Measurements from ENCODE around the gene MAP2K6.
A peak's percentile ranks its signal among the peaks of the same experiment; 100 is the strongest.

Gene MAP2K6

DNA sequence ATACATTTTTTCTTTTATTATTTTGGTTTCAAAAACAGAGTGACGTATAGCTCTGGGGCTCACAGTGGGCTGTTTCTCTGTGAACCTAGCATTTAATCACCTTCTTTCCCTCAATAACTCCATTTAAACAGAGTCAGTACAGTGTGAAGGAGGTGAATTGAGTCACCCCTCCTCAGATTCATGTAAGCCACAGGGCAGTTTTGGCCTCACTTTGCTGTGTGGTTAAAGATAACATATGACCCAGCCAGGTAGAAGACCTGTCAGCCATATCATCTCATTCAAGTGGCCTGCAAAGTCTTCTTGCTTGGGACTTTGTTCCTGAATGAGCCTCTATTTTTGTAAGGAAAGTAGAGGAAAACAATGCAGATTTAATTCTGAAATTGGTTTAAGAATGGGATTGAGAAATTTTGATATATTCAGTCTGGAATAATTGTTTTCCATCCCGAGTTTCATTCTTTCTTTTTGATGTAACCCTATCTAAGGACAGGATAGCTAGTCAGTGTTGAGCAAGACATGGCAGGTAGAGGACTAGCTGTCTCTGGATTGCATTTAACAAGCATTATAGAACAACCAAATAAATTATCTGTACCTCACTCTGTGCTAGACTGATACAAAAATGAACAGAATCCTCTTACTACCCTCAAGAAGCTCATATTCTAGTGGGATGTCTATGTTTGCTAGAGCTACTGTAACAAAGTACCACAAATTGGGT is 13.1 kb downstream of the MAP2K6 start:
- DNase-seq (ENCODE audit: low spot score) = no peak

DNA sequence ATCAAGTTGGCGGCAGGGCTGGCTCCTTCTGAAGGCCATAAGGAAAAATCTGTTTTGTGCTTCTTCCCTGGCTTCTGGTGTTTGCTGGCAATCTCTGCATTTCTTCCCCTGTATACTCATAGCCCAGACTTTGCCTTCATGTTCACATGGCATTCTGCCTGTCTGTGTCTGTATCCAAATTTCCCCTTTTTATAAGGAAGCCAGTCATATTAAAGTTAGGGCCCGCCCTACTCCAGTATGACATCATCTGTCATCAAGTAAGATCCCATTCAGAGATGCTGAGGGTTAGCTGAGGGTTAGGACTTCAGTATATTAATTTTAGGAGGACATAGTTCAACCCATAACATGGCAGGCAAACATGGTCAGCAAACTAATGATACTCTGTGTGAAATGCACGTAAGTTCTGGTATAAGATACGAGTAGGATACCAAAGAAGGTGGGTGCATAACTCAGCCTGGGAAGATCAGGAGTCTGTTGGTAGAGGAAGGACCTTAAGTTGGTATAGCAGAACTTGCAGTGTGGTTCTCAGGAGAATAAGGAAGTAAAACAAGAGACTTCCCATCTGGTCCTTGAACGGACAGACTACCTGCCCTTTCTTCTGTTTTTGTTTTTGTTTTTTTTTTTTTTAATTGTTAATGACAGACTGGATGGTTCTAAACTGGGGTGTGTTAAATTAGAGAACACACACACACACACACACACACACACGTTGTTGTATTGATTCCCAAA is 13.9 kb downstream of the MAP2K6 start:
- DNase-seq (ENCODE audit: low spot score) = no peak

DNA sequence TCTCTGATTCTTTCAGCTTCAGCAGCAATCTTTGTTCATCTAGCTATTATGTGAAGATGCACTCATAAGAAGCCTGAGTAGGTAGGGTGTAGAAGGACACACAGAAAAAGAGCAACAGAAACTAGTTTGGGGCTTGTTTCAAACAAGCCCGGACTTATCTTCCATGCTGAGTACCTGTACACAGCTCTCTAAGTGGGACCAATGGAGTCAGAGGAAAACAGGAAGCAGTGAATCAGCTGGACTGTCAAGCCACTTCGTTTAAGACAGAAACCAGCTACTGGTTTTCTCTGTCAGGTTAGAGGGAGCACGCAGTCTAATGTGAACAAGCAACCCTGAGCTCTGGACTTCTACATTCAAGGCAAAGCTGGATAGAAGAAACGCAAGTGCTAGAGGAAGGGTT is 16.0 kb downstream of the MAP2K6 start:
- no peak for DNase-seq (ENCODE audit: low spot score)

DNA sequence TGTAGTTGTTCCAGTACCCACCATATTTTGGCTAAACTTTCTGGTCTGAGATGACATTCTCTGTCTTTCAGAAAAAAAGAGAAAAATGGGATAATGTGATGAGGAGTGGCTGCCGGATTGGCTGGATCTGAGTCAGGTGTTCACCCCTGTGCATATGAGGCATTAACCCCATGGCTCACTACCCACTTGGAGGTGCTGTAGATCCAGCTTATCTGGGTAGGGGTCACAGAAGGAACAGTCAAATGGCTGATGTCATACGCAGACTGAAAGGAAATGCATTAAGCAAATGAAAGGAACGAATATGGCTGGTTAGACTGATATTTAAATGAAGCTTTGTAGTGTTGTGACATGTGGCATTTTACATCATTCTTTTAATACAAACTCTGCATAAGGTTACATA is 17.3 kb downstream of the MAP2K6 start:
- DNase-seq (ENCODE audit: low spot score) = no peak

DNA sequence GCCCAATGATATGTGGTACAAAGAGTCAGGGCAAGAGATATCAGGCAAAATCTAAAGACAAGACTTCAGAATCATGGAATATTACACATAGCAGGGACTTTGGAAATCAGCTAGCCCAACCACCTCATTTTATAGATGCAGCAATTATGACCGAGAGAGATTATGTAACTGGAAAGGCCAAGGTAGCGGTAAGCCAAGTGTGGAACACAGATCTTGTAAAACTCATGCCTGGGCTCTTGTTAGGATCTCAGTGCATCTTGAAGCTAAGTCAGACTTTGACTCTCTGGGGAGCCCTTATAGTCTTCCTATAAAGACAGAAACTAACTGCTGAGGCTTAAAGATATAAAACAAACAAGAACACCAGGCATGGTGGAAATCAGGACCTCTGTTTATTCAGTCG is 18.6 kb downstream of the MAP2K6 start:
- DNase-seq (ENCODE audit: low spot score) = no peak

DNA sequence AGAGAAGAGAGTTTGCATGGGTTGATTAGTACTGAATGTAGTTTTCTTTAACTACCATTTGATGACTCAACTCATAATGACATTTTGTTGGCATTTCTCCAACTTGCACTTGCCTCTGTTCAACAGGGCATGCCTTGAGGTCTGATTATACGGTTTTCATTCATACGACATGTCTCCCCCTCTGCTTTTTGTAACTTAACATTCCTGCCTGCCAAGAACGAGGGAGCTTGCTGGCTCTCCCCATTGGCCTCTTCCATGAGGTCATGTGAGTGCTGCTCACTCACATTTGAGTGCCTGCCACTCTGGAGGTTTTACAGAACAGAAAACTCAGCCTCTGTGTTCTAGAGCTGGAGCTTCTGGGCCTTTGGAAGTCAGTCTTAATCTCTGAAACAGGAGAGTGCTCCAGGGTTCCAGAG is 19.7 kb downstream of the MAP2K6 start:
- peak; percentile 61 for DNase-seq (ENCODE audit: low spot score)

DNA sequence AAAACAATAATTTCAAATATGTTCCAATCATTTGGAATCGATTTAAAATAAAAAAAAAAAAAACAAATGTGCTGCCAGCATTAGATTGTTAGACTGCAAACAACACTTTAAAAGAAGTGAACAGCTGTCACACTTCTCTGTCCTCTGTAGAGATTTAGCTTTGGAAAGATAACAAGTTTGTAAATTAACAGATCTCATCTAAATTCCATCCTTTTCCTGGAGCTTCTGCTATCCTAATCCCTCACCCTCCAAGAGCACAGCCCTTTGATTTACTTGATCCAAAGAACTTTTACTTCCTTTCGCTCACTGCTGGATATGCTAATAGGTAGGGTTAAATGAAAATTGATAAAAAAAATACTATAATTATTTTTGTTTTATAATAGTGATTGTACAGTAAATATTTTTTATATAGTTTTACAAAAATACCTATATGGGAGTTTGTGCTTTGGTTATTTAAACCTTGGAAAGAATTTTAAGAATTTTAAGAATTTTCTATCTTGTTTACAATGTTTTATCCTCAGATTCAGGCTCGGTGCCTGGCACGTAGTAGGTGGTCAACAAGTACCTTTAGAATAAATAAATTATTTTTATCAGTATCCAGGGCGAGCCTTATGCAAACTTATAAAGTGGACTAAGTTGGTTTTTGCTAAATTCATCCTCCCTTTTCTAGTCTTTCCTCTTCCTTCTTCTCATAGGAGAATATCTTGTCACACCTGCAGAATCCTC is 21.6 kb downstream of the MAP2K6 start:
- DNase-seq (ENCODE audit: low spot score) = no peak

DNA sequence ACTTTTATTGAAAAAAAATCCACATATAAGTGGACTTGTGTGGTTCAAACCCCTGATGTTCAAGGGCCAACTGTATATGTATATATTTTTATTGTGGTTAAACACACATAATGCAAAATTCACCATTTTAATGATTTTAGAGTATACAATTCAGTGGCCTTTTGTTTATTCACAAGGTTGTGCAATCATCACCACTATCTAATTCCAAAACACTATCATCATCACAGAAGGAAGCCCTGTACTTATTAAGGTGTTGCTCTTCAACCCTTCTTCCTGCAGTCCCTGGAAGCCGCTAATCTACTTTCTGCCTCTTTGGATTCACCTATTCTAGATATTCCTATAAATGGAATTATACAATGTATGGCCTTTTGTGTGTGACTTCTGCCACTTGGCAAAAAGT is 23.0 kb downstream of the MAP2K6 start:
- no peak for DNase-seq (ENCODE audit: low spot score)

DNA sequence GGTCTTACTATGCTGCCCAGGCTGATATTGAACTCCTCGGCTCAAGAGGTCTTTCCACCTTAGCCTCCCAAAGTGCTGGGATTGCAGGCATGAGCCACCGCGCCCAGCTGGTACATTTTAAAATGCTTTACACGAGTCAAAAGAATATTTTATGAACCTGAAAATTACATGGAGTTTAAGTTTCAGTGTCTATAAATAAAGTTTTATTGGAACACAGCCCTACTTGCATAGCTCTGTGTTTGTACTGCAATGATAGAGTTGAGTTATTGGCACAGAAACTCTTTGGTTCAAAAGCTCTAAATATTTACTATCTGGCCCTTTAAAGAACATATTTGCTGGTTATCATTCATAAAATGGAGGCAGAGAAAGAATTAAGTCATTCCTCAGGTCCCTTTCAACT is 24.3 kb downstream of the MAP2K6 start:
- no peak for DNase-seq (ENCODE audit: low spot score)

DNA sequence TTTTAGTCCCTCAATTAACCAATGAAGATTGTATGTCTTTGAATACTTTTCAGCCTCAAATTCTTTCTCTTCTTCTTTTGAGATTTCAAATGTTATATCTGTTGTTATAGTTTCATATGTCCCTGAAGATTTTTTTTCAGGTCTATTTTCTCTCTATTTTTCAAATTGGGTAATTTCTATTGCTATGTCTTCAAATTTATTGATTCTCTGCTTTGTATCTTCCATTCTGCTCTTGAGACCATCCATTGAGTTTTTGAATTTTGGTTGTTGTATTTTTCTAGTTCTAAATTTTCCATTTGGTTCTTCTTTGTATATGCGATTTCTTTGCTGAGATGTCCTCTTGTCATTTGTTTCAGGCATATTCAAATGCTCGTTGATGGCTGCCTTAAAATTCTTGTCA is 26.7 kb downstream of the MAP2K6 start:
- DNase-seq (ENCODE audit: low spot score) = no peak

DNA sequence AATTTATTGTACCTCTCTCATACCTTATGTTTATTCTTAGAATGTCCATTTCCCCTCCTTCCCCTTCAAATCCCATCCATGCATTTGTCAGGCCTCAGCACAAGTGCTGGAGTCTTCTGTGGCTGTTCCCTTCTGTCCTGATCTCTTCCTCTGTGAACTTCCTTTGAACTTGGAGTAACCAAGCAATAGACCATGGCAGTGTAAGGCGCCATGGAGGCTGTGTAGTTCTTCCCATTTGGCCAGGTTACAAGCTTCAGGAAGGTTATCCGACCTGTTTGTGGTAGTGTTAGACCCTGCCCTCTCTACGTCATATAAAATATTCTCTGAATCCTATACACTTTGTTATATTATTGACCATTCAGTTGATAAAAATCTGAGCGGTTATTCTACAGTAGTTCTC is 28.6 kb downstream of the MAP2K6 start:
- no peak for DNase-seq (ENCODE audit: low spot score)

DNA sequence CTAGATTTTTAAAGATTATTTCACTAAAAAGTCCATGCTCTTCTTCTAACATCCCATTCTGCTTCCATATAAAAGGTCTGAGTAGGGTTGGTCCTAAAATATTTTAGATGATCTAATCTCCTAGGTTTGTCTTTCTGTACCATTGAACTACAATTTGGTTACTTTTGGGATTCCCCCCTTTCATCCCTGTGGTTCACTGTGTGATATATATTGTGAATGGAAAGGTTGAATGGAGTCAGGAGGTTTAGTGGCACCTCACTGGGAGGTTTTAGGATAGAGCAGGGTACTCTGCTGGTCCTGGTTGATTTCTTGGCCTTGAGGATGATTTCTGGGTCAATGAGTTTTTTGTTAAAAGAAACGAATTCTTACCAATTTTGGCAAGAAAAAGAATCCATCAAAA is 29.5 kb downstream of the MAP2K6 start:
- no peak for DNase-seq (ENCODE audit: low spot score)

DNA sequence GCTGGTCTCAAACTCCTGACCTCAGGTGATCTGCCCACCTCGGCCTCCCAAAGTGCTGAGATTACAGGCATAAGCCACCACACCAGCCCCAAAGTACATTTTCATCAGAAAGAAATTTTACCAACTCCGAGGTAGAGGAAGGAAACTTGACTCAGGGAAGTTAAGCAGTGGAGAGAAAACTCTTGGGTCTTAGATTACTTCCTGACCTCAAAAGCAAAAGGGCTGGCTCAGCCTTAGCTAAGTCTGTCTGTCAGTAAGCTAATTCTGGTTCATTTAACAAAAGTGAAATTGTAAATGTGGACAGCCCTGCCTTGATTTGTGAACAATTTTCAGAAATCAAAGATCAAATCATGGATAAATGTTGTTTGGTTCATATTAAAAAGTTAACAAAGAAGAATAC is 30.6 kb downstream of the MAP2K6 start:
- DNase-seq (ENCODE audit: low spot score) = no peak

DNA sequence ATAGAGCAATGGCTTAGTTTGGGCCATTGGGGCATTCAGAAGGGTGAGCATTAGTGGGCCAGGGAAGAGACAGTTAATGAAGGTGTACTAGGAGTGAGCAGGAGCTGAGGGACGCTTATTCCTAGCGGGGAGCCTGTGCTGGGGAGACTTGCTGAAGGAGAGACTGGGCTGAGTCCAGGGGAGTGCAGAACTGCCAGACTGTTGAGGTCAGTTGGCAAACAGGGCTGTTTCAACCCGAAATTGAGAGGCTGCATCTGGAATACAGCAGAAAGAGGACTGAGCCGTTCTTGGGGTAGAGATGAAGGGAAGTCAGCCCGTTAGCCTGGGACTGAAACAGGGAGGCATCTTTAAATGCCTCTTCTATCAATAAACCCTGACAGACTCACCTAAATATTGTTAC is 33.2 kb downstream of the MAP2K6 start:
- peak; percentile 34 for DNase-seq (ENCODE audit: low spot score)

DNA sequence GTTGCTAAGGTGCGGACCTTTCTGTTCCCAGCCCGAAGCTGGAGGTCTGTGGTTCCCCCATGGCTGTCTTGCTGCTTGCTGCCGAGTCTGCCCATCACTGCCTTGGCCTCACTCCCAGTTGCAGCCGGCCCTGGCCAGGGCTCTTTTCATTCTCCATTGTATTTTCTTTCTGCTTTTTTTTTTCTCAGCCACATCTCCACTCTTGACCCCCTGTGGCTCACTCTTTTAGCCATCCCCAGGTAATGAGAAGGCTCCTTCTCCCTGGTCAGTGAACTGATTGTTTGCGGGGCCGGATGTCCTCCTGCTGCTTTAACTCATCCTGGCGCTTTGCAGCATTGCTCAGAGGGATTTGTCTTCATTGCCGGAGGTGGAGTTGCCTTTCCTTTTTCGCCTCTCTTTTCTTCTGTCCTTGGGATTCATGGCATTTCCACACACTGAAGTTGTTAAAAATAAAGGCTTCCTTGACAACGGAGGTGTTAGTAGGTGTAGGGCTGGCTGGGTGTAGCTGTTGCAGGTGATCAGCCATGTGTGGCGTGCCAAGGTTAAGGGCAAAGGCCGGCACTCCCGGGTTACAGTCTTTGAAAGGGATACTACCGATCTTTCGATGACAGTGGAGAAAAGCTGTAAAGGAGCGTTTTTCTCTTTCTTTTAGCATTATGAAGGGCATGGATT is 34.1 kb downstream of the MAP2K6 start:
- DNase-seq (ENCODE audit: low spot score) = peak; percentile 70

DNA sequence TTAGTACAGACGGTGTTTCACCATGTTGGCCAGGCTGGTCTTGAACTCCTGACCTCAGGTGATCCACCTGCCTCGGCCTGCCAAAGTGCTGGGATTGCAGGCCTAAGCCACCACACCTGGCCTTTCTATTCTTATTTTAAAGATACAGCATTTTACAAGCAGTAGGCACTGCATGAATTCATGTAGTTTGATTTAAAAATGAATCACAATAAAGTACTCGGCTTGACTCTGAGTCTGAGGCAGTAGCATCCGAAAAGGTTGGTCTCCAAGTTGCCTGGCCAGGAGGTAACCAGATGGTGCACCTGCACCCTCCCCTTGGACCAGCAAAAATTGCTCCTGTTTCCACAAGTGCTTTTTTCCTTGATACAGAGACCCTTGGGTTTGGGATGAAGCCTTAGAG is 35.6 kb downstream of the MAP2K6 start:
- no peak for DNase-seq (ENCODE audit: low spot score)

DNA sequence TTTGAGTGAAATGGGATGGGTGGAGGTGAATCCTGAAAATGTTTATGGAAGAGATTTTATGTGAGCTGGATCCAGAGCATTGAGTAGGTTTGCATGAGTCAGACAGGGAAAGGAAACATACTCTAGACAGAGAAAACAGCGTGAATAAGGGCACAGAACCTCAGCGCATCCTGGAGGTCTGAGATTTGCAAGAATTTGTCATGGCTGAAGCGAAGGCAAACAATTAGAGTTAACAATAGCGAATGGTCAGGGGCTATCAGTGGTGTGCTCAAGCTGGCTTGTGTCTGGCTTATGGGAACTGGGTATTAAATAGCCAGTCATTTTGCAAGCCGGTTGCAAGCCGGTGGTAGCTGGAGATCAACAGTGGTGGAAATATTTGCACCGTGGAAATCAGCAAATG is 36.4 kb downstream of the MAP2K6 start:
- no peak for DNase-seq (ENCODE audit: low spot score)

DNA sequence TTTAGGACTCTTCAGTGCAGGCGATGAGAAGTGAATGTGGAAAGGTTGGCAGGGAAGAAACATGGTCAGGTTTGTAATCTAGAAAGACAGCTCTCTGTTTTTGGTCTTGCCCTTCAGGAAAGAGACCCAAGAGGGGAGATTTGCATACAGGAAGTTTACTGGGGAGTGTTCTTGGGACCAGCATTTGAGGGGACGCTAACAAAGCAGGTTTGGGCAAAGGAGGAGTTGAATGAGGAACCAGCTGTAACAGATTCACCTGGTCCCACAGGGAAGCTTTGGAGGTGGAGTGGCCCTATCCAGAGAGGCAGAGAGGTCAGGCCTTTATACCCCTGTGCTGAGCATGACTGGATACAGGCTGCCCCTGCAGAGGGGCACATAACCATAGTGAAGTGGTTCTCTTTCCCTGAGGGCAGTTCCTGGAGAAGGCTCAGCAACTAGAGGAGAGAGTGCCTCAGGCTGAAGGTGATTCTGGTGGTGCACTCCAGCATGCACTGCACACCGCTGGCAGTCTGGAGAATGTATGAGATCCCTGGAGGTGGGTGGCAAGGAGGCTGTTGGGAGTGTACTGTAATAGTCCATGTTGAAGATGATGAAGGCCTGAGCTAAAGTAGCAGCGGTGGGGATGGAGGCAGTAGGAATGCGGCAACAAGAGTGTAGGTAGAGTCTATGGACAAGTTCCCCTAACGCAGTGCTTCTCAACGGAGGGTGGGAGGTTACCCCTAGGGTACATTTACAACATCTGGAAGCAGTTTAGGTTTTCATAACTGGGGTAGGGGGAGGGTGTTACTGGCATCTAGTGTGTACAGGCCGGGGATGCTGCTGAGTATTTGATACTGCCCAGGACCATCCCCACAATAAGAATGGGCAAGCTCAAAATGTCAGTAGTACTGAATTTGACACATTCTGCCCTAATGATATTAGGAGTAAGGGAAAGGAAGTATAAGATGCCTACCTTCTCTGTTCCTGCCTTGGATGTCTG is 37.2 kb downstream of the MAP2K6 start:
- no peak for DNase-seq (ENCODE audit: low spot score)

DNA sequence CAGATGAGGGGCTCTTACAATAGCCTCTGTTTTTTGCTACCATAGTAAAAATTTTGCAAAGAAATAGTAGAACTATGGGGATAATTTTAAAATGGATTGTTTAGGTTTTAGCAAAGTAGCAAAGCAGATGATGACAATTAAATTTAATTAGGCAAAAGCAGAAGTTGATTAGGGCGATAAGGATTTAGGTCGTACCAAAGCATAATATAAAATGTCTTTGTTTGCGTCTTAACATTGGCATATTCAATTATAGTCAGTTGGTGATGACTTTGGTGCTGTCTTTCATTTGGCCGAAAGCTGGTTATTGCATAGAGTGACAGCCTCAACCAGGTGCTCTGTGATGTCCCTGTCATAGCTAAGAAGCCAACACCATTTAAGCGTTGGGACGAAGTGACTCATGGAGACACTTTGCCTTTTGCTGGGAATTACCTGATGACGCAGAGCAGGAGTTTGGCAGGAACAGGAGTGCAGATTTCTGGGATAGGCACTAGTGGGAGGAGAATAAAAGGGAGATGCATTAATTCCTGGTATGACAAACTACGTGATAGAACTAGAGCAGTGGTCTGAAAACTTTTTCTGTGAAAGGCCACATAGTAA is 38.3 kb downstream of the MAP2K6 start:
- no peak for DNase-seq (ENCODE audit: low spot score)

DNA sequence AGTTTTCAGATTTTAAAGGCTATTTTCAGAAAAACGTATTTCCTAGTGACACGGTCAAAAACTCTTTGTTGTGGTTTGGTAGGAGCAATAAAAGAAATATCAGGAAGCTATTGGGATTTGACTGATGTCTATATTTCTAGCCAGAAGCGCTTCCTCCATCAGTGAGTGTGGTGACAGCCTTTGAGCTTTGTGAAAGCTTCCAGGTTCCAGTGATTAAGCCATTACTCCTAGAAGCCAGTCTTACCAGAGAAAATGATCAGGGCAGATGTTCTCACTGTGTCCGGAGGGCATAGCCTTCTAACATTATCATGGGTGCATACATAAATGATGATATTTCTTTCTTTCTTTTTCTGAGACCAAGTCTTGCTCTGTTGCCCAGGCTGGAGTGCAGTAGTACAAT is 39.6 kb downstream of the MAP2K6 start:
- no peak for DNase-seq (ENCODE audit: low spot score)

DNA sequence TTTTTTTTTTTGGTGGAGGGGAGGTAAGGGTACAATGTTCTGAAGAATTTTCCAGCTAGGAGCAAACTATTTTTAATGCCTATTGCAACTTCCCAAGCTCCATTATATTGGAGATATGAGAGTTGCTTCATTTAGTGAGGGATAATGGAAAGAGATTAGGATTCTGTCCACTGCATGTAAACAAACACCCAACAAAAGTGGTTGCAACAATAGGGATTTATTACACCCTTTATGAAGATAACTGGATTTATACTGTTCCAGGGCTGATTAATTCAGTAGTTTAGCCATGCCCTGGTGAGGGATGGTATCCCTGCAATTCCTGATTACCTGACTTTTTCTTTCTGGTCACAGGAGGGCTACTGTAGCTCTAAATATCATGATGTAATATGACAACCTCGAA is 40.5 kb downstream of the MAP2K6 start:
- DNase-seq (ENCODE audit: low spot score) = no peak
